Measurements from ENCODE around the gene USP16. TPM values are rescaled to one million over a fixed set of nuclear protein-coding genes. Genes with fewer than 3 reads are reported as not detected.

The USP16 gene
- total and polyA plus RNA-seq, 2 donors (not counting 1 experiment from before 2014, with no cell fraction given) = 13.1 to 54.7 TPM

DNA sequence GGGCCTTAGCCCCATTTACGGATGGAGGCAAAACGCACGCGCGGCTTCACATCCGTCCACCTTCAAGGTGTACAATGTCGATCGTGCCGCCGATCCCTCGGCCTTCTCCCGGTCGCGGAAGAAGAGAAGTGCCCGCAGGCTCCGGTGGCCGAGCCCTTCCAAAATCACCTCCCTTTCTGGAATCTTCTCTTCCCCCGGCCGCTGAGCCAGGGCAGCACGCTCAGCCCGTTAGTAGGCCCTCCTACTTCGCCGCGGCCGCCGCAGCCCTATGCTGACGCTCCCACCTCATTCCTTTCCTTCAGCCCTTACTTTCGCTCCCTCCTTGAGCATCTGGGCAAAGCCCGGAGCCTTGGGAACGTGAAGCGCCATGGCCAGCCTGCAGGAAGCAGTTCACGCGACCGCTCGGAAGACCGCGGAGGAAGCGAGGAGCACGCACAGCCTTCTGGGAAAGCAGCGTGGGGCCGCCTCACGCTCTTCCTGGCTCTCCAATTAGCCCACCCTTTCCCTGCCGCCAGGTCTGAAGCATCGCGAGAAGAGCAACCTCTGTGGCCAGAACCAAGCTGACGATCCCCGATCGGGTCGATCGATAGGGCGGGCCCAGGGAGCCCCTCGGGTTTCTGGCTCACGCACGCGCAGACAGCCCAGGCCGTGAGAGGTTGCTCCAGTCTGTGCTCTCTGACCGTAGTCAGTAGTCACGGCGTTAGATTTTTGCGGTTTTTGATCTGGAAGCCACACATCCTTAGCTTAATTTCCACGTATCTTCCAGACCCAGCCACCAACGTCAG is 48.9 kb downstream of the USP16 start, which contains the start of gene CCT8:
TSS of gene CCT8 (minus strand) at position 427 of the 785 bp plus-strand sequence. CDS start at position 369, 58 bp downstream.
- Histone ChIP-seq H3K9me3 (ENCODE audit: control extremely low read depth in 1 of 3, control insufficient read depth in 2 of 3, insufficient read depth in 1 of 3, low read length in 2 of 3) (peaks cover 0 to 8% (median 0%) of the 10 kb centered on the region in 3 donors), H3K79me2 (ENCODE audit: control insufficient read depth, insufficient read depth, low read length) (peaks cover 38% of the 10 kb centered on the region), H2AFZ (ENCODE audit: insufficient read depth, low read depth, low read length, poor library complexity, severe bottlenecking) (peak within 1 kb of the TSS; percentile 83), H3K4me3 (ENCODE audit: control extremely low read depth in 1 of 5, extremely low read depth in 1 of 5, insufficient read depth in 1 of 5, low read depth in 2 of 5, low read length in 4 of 5) (peak within 1 kb of the TSS; percentile 72 to 99 (median 98)), H3K9ac (ENCODE audit: low read length) (peak within 1 kb of the TSS; percentile 90), H4K20me1 (ENCODE audit: control insufficient read depth, insufficient read depth, low read length, poor library complexity, severe bottlenecking) (peaks cover 27% of the 10 kb centered on the region), H3K4me1 (ENCODE audit: control insufficient read depth in 2 of 2, insufficient read depth in 2 of 2, low read length in 2 of 2) (peaks cover 27 to 33% of the 10 kb centered on the region in 2 donors), H3K4me2 (replicated peaks; ENCODE audit: low read depth, low read length, poor library complexity, severe bottlenecking) (peak within 1 kb of the TSS; percentile 87), H3K36me3 (replicated peaks in 1 of 2; ENCODE audit: control extremely low read depth in 1 of 2, control insufficient read depth in 1 of 2, extremely low read depth in 1 of 2, insufficient read depth in 2 of 2, low read length in 1 of 2) (peaks cover 2 to 8% of the 10 kb centered on the region in 2 experiments), H3K27ac (ENCODE audit: low read length in 2 of 2) (peak within 1 kb of the TSS; percentile 80 to 86), H3K27me3 (replicated peaks in 1 of 4; ENCODE audit: control extremely low read depth in 1 of 4, control insufficient read depth in 3 of 4, insufficient read depth in 4 of 4, low read length in 3 of 4) (no peaks in the 10 kb centered on the region)
- Mint-ChIP-seq H3K27me3 (no peaks in the 10 kb centered on the region), H3K4me1 (peaks cover 57% of the 10 kb centered on the region), H3K9me3 (ENCODE audit: insufficient read depth) (no peaks in the 10 kb centered on the region), H3K27ac (peak within 1 kb of the TSS; percentile 96), H3K4me3 (peak within 1 kb of the TSS; percentile 99)
- ATAC-seq (ENCODE audit: low read depth) = peak; percentile 91
- TF ChIP-seq EZH2 (IDR thresholded peaks at IDR 0.05; ENCODE audit: borderline replicate concordance, insufficient read depth, low read depth, low read length, poor library complexity, severe bottlenecking) = no peak
- TF ChIP-seq, protein P1, sequence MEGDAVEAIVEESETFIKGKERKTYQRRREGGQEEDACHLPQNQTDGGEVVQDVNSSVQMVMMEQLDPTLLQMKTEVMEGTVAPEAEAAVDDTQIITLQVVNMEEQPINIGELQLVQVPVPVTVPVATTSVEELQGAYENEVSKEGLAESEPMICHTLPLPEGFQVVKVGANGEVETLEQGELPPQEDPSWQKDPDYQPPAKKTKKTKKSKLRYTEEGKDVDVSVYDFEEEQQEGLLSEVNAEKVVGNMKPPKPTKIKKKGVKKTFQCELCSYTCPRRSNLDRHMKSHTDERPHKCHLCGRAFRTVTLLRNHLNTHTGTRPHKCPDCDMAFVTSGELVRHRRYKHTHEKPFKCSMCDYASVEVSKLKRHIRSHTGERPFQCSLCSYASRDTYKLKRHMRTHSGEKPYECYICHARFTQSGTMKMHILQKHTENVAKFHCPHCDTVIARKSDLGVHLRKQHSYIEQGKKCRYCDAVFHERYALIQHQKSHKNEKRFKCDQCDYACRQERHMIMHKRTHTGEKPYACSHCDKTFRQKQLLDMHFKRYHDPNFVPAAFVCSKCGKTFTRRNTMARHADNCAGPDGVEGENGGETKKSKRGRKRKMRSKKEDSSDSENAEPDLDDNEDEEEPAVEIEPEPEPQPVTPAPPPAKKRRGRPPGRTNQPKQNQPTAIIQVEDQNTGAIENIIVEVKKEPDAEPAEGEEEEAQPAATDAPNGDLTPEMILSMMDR (IDR thresholded peaks at IDR 0.05) = no peak
- peak; percentile 99 for DNase-seq
- intact Hi-C loops (cut with micrococcal nuclease) = loop anchor here (1.0 to 5.0 kb wide), 7 partner anchors 49 to 299 kb away; partner anchors contain the start of genes LTN1, RWDD2B and USP16
- under 1% methylated on average over 61 of the region's 62 CpGs for WGBS (ENCODE audit: insufficient coverage)
- CTCF ChIA-PET = interaction anchor here (1.1 to 2.1 kb wide), 7 partner anchors 14 to 299 kb away, joined by 3 to 9 read pairs (median 5); partner anchors contain the start of gene RWDD2B
- POLR2A ChIA-PET = interaction anchor here (0.6 to 1.7 kb wide), 7 partner anchors 12 to 227 kb away, joined by 3 to 9 read pairs (median 6); partner anchors contain the start of genes LTN1, RWDD2B and USP16
